GM06990 (cell line): ENCODE measurements around the gene DCXR.

Experiments
- DNase-seq: peaks from one replicate; pipeline ENCODE4 v3.0.0-alpha.2; 2011; ENCODE audit not compliant: insufficient read length; ENCODE audit errors: extremely low read depth
- H3K27me3 ChIP-seq: replicated peaks from 2 replicates; pipeline ENCODE4 v1.6.0; 2011; ENCODE audit warnings: low read length; ENCODE audit not compliant: control insufficient read depth, insufficient read depth
- H3K36me3 ChIP-seq: 2 replicates; pipeline ENCODE4 v1.5.1; 2011; ENCODE audit warnings: low read length; ENCODE audit not compliant: control insufficient read depth, insufficient read depth
- H3K4me3 ChIP-seq: replicated peaks from 2 replicates; pipeline ENCODE4 v1.5.1; 2011; ENCODE audit warnings: low read depth, mild to moderate bottlenecking, control low read depth, low read length
- TF ChIP-seq, protein P1 (sequence below): IDR thresholded peaks from 2 replicates; pipeline ENCODE4 v1.5.1; 2011; ENCODE audit warnings: low read length, control low read depth, mild to moderate bottlenecking, inconsistent platforms; ENCODE audit not compliant: insufficient read depth, poor library complexity, severe bottlenecking

The DCXR gene

DNA sequence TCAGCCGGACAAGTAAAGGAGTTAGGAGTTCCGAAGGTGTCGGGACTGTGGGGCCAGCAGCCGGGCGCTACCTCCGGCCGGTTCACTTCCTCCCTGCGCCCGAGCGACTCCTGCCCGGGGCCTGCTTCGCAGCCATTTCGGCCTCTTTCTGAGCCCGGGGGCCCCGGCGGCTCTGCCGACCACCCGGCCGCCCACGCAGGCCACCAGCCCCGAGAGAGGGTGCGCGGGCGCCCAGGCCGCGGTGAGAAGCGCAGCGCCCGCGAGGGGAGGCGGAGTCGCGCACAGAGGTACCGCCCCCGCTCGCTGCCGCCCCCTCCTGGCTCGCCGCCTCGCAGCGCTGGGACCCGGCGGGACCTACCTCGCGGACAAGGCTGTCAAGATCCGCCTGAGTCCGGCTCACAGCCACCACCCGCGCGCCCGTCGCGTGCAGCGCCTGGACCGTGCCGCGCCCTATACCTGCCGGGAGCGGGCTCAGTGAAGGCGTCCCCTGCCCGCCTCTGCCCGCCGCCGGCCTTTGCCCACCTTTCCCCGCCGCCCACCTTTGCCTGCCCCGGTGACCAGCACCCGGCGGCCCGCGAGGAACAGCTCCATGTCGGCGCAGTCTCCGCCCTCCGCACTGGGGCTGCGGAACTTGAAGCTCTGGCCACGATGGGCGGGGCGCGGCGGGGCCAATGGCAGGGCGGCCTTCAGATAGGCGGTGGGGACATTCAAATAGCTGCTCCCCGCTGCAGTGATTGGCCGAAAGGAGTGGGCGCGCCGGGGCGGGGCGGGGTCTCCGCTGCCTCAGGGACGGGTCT is at the start of gene DCXR:
Gene DCXR (minus strand): TSS at position 606 of the 797 bp plus-strand sequence. CDS start 15 bp downstream, at position 591.
- H3K27me3 ChIP-seq, result no peaks in the 10 kb centered on the region
- peak within 1 kb of the TSS; percentile 73 for H3K4me3 ChIP-seq
- peak; percentile 98 for DNase-seq
- TF ChIP-seq, protein P1, sequence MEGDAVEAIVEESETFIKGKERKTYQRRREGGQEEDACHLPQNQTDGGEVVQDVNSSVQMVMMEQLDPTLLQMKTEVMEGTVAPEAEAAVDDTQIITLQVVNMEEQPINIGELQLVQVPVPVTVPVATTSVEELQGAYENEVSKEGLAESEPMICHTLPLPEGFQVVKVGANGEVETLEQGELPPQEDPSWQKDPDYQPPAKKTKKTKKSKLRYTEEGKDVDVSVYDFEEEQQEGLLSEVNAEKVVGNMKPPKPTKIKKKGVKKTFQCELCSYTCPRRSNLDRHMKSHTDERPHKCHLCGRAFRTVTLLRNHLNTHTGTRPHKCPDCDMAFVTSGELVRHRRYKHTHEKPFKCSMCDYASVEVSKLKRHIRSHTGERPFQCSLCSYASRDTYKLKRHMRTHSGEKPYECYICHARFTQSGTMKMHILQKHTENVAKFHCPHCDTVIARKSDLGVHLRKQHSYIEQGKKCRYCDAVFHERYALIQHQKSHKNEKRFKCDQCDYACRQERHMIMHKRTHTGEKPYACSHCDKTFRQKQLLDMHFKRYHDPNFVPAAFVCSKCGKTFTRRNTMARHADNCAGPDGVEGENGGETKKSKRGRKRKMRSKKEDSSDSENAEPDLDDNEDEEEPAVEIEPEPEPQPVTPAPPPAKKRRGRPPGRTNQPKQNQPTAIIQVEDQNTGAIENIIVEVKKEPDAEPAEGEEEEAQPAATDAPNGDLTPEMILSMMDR, result peak; percentile 58
- no peaks in the 10 kb centered on the region for H3K36me3 ChIP-seq

DNA sequence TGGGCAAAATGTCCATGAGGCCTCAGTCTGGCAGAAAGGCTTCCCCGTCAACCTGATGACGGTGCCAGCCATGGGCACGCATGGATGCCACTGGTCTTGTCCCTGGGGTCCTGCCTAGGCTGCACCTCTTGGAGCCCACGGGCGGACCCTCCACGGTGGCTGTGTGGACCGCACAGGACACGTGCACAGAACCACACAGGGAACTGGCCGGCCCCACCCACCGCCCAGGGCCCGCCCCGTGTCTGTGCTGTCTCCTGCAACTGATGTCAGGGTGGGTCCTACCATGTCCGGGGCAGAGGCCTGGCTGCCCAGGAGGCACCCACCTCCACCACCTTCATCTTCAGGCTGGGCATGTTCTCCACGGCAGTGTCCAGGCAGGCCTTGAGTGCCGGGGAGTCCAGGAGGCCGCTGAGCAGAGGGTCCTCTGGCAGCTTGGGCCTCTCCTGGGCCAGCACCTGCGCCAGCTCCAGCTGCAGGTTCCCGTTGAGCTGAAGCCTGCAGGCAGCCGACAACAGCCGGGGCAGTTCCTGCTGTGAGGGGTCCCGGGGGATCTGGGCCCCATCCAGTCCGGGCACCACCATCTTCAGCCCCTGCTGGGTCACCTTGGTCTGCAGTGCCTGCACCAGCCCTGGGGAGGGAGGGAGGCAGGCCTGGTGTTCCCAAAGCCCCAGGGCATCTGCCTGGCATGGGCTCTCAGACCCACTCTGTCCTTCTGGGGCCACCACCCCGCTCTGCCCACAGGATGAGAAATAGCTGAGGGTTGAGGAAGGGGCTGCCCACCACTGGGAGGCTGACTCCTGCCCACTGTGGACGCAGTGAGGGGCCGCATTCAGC is 48.7 kb upstream of the DCXR start:
- Histone ChIP-seq H3K27me3 (no peaks in the 10 kb centered on the region), H3K4me3 (no peak overlapping the region), H3K36me3 (peaks cover 70% of the 10 kb centered on the region)
- TF ChIP-seq, protein P1, result no peak
- peak; percentile 15 for DNase-seq

DNA sequence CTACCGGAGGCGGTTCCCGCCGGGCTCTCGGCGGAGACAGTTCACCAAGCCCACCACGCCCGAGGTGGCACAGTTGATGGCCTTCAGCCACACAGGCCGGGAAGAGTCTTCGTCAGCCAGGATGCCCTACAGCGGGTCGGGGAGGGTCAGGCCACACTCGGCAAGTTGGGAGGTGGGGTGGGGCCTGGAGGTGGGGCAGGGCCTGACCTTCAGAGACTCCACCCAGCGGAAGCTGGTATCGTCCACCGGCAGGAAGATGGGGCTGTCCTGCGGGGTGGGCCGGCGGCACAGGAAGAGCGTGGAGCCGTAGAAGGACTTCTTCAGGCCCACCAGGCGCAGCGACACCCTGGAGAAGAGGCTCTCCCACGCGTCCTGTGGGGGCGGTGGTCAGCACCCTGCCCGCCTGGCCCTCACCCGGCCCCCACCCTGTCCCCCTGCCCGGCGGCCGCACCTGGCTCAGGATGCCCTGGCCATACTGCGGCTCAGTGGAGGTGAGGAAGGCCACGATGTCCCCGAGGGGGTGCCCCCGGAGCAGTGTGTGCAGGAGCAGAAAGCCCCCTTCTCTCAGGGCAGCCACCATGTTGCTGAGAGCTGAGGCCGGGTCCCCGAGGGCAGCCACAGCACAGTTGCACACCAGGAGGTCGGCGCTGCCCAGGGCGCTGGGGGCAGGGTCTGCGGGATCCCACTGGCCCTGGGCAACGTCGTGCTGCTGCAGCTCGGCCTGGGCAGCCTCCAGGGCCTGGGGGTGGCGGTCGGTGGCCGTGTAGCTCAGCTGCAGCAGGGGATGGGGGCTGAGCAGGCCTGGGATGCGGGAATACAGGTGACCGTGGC is 47.7 kb upstream of the DCXR start:
- no peaks in the 10 kb centered on the region for H3K27me3 ChIP-seq
- TF ChIP-seq, protein P1, result no peak
- peaks cover 73% of the 10 kb centered on the region for H3K36me3 ChIP-seq
- no peak overlapping the region for H3K4me3 ChIP-seq
- DNase-seq, result peak; percentile 12

DNA sequence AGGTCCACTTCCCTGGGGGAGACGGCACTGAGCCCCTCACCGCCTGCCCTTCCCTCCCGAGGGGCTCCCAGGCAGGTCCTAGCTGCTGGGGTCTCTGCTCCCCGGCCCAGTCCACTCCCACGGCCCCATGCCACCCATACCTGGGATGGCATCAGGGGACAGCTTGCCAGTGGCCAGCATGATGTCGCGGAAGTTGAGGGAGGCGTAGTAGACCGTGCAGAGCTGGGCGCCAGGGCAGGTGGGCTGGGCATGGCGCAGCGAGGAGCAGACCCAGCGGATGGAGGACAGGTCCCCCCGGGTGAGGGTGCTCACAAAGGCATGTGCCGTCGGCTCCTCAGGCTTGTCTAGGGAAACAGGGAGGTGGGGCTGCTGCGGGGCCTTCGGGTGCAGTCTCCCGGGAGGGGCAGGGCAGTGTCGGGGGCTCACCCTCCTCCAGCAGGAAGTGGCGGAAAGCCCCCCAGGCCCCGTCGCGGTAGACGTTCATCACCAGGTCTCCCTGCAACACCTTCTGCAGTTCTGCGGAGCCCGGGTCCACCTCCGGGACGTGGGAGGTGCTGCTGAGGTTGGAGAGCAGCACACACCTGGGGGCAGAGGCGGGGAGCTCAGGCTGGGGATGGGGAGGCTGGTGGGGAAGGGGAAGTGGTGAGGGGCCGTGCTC is 47.0 kb upstream of the DCXR start:
- TF ChIP-seq, protein P1, result no peak
- DNase-seq, result no peak

More for the DNA sequence above, 47.0 kb upstream of the DCXR start:
- H3K4me3 ChIP-seq, result no peak overlapping the region
- no peaks in the 10 kb centered on the region for H3K27me3 ChIP-seq
- H3K36me3 ChIP-seq, result peaks cover 70% of the 10 kb centered on the region
